ENCODE data around the gene SMCO3.

SMCO3 gene

GRCh38 chr12:14842315-14842714, 28.3 kb upstream of the SMCO3 start:
- Histone ChIP-seq H3K9me3 (ENCODE audit: control insufficient read depth, insufficient read depth, low read depth, low read length) (no peaks in the 10 kb centered on the region), H3K4me1 (ENCODE audit: control insufficient read depth, insufficient read depth, low read length) (no peaks in the 10 kb centered on the region), H3K36me3 (ENCODE audit: control insufficient read depth in 2 of 2, insufficient read depth in 1 of 2, low read length in 2 of 2) (no peaks in the 10 kb centered on the region), H3K27ac (ENCODE audit: extremely low read depth, low read depth, low read length) (no peak overlapping the region), H3K4me3 (ENCODE audit: low read depth, low read length) (no peak overlapping the region)
- TF ChIP-seq ZNF747 (tag by site-specific recombination; IDR thresholded peaks at IDR 0.05) (no peak), ZNF266 (tag by site-specific recombination; IDR thresholded peaks at IDR 0.05; ENCODE audit: low read depth) (no peak), ZNF555 (tag by site-specific recombination; conservative IDR thresholded peaks at IDR 0.05) (no peak), ZBTB48 (tag by site-specific recombination; IDR thresholded peaks at IDR 0.05) (no peak), PRDM10 (tag by site-specific recombination; IDR thresholded peaks at IDR 0.05) (no peak), GFI1B (tag by site-specific recombination; IDR thresholded peaks at IDR 0.05) (no peak), REPIN1 (tag by site-specific recombination; IDR thresholded peaks at IDR 0.05; ENCODE audit: low read depth) (no peak), ZNF121 (tag by site-specific recombination; IDR thresholded peaks at IDR 0.05) (no peak), ZNF16 (tag by site-specific recombination; IDR thresholded peaks at IDR 0.05; ENCODE audit: low read depth) (no peak), ZNF830 (tag by site-specific recombination; IDR thresholded peaks at IDR 0.05; ENCODE audit: low read depth) (no peak), SP2 (tag by site-specific recombination; IDR thresholded peaks at IDR 0.05) (no peak), KLF9 (tag by site-specific recombination; IDR thresholded peaks at IDR 0.05; ENCODE audit: low read depth) (no peak), TSHZ1 (tag by site-specific recombination; IDR thresholded peaks at IDR 0.05; ENCODE audit: borderline replicate concordance) (no peak), PRDM6 (tag by site-specific recombination; IDR thresholded peaks at IDR 0.05) (no peak), ZBTB26 (tag by site-specific recombination; optimal IDR thresholded peaks at IDR 0.05) (no peak), IKZF3 (tag by site-specific recombination; IDR thresholded peaks at IDR 0.05) (no peak), ZNF19 (tag by site-specific recombination; IDR thresholded peaks at IDR 0.05; ENCODE audit: low read depth) (no peak), ZNF146 (tag by site-specific recombination; IDR thresholded peaks at IDR 0.05) (no peak), OVOL3 (tag by site-specific recombination; IDR thresholded peaks at IDR 0.05) (no peak), HOXD13 (CRISPR knock-in tag; IDR thresholded peaks at IDR 0.05; ENCODE audit: borderline replicate concordance) (no peak)
- POLR2A ChIA-PET, result no interaction called here
- CTCF ChIA-PET, result interaction anchor here (0.6 to 6.8 kb wide), 2 partner anchors 153 to 219 kb away, joined by 3 to 86 read pairs; no protein-coding TSS in a partner anchor

All from HEK293 (cell line).